Skeletal muscle cell (primary cell): ENCODE results near the gene RAD51.
A peak's percentile ranks its signal among the peaks of the same experiment; 100 is the strongest.
"Not testable (repeated sequence)": the region's sequence is repeated elsewhere in the genome, so short reads cannot be mapped to it uniquely, and the experiment has no call there.

Experiments
- DNase-seq: peaks from one replicate; pipeline ENCODE4 v3.0.0-alpha.2; 2010; ENCODE audit warnings: low read depth
- H3K4me3 ChIP-seq: 2 replicates; pipeline ENCODE4 v1.5.1; 2011; ENCODE audit warnings: low read depth, mild to moderate bottlenecking, control low read depth, low read length, moderate library complexity

RAD51 gene

GRCh38 chr15:40694688-40695468 lies at the start of gene RAD51:
TSS of gene RAD51 (plus strand) at chr15:40695174. CDS start at chr15:40698759, 3,585 bp downstream.
- peak; percentile 80 for DNase-seq
- H3K4me3 ChIP-seq: peak within 1 kb of the TSS; percentile 97

GRCh38 chr15:40647523-40647922 lies 47.5 kb upstream of the RAD51 start:
- H3K4me3 ChIP-seq: no peak overlapping the region
- no peak for DNase-seq

- DNase-seq: no peak
- no peak overlapping the region for H3K4me3 ChIP-seq
Observed at GRCh38 chr15:40650479-40650878, 44.5 kb upstream of the RAD51 start.

GRCh38 chr15:40660686-40661085 lies 34.3 kb upstream of the RAD51 start:
- DNase-seq: no peak
- H3K4me3 ChIP-seq: no peak overlapping the region

- no peak for DNase-seq
- no peak overlapping the region for H3K4me3 ChIP-seq
Observed at GRCh38 chr15:40664909-40665308, 30.1 kb upstream of the RAD51 start.

GRCh38 chr15:40676290-40676689 lies 18.7 kb upstream of the RAD51 start:
- not testable (repeated sequence) for DNase-seq, H3K4me3 ChIP-seq

- DNase-seq, H3K4me3 ChIP-seq: not testable (repeated sequence)
Observed at GRCh38 chr15:40676906-40677305, 18.1 kb upstream of the RAD51 start.

- no peak for DNase-seq
- H3K4me3 ChIP-seq: no peak overlapping the region
Observed at GRCh38 chr15:40680151-40680550, 14.8 kb upstream of the RAD51 start.

GRCh38 chr15:40680959-40681358 lies 14.0 kb upstream of the RAD51 start:
- H3K4me3 ChIP-seq, DNase-seq: not testable (repeated sequence)

- no peak overlapping the region for H3K4me3 ChIP-seq
- no peak for DNase-seq
Observed at GRCh38 chr15:40684381-40684780, 10.6 kb upstream of the RAD51 start.

GRCh38 chr15:40685376-40685775 lies 9.6 kb upstream of the RAD51 start:
- DNase-seq: no peak
- no peak overlapping the region for H3K4me3 ChIP-seq

- no peak for DNase-seq
- no peak overlapping the region for H3K4me3 ChIP-seq
Observed at GRCh38 chr15:40688932-40689799, 5.8 kb upstream of the RAD51 start.

- DNase-seq: no peak
- H3K4me3 ChIP-seq: no peak overlapping the region
Observed at GRCh38 chr15:40691737-40692136, 3.2 kb upstream of the RAD51 start.

- DNase-seq: no peak
- peak overlapping the region; percentile 97 for H3K4me3 ChIP-seq
Observed at GRCh38 chr15:40693904-40694687, 878 bp upstream of the RAD51 start.

GRCh38 chr15:40695469-40695890 lies 506 bp downstream of the RAD51 start:
- peak overlapping the region; percentile 97 for H3K4me3 ChIP-seq
- no peak for DNase-seq

- H3K4me3 ChIP-seq: peak overlapping the region; percentile 97
- DNase-seq: no peak
Observed at GRCh38 chr15:40696228-40696627, 1.3 kb downstream of the RAD51 start.

GRCh38 chr15:40697916-40698315 lies 2.9 kb downstream of the RAD51 start:
- DNase-seq: no peak
- no peak overlapping the region for H3K4me3 ChIP-seq

- DNase-seq: no peak
Observed at GRCh38 chr15:40702077-40702476, 7.1 kb downstream of the RAD51 start.

GRCh38 chr15:40706121-40706520 lies 11.1 kb downstream of the RAD51 start:
- DNase-seq: no peak
- no peak overlapping the region for H3K4me3 ChIP-seq

More at GRCh38 chr15:40702077-40702476, 7.1 kb downstream of the RAD51 start:
- no peak overlapping the region for H3K4me3 ChIP-seq

GRCh38 chr15:40714144-40714543 lies 19.2 kb downstream of the RAD51 start:
- no peak for DNase-seq
- H3K4me3 ChIP-seq: no peak overlapping the region
